GM11168 (cell line): ENCODE results near the gene RUSC1.
"Not testable (repeated sequence)": the region's sequence is repeated elsewhere in the genome, so short reads cannot be mapped to it uniquely, and the experiment has no call there.

ENCODE experiments used
- in situ Hi-C: fragments of 300-500 bp; cut with MboI; formaldehyde crosslinking; loops from one replicate; pipeline ENCODE4 v1.12.0; 2022; ENCODE audit warnings: low sequenced_read_pairs; ENCODE audit not compliant: unreplicated experiment

Gene RUSC1

GRCh38 chr1:155320661-155321617 is at the start of gene RUSC1:
TSS of gene RUSC1 (plus strand) at chr1:155320894. CDS start at chr1:155321774, 880 bp downstream.
- in situ Hi-C loops, result no loop called here

GRCh38 chr1:155272466-155273342 is 48.0 kb upstream of the RUSC1 start:
- in situ Hi-C loops, result no loop called here

- in situ Hi-C loops, result no loop called here
These were observed 47.1 kb upstream of the RUSC1 start, which contains the start of gene CLK2 for GRCh38 chr1:155273343-155274245. TSS of gene CLK2 (minus strand) at chr1:155273504. CDS start at chr1:155270977, 2,527 bp downstream.

GRCh38 chr1:155277070-155277901 is 43.4 kb upstream of the RUSC1 start, which contains the start of gene HCN3:
TSS of gene HCN3 (plus strand) at chr1:155277463. CDS start at chr1:155277591, 128 bp downstream.
- in situ Hi-C loops, result loop anchor here (5.0 kb wide), 1 partner anchor 35 kb away; no protein-coding TSS in a partner anchor

GRCh38 chr1:155277902-155278688 is 42.6 kb upstream of the RUSC1 start:
- in situ Hi-C loops, result loop anchor here (5.0 kb wide), 1 partner anchor 34 kb away; no protein-coding TSS in a partner anchor

GRCh38 chr1:155278689-155279160 is 42.0 kb upstream of the RUSC1 start:
- in situ Hi-C loops, result loop anchor here (5.0 kb wide), 1 partner anchor 34 kb away; no protein-coding TSS in a partner anchor

GRCh38 chr1:155279268-155279667 is 41.4 kb upstream of the RUSC1 start:
- in situ Hi-C loops, result loop anchor here (5.0 kb wide), 1 partner anchor 33 kb away; no protein-coding TSS in a partner anchor

GRCh38 chr1:155282488-155283091 is 38.1 kb upstream of the RUSC1 start:
- in situ Hi-C loops, result no loop called here

GRCh38 chr1:155284476-155284875 is 36.2 kb upstream of the RUSC1 start:
- in situ Hi-C loops, result no loop called here

GRCh38 chr1:155285063-155285462 is 35.6 kb upstream of the RUSC1 start:
- in situ Hi-C loops, result no loop called here

GRCh38 chr1:155285631-155286044 is 35.1 kb upstream of the RUSC1 start:
- in situ Hi-C loops, result no loop called here

GRCh38 chr1:155286544-155286943 is 34.1 kb upstream of the RUSC1 start:
- in situ Hi-C loops, result no loop called here

GRCh38 chr1:155287987-155288543 is 32.6 kb upstream of the RUSC1 start:
- in situ Hi-C loops, result no loop called here

- in situ Hi-C loops, result not testable (repeated sequence)
These were observed 29.7 kb upstream of the RUSC1 start for GRCh38 chr1:155291006-155291405.

GRCh38 chr1:155293086-155293749 is 27.5 kb upstream of the RUSC1 start:
- in situ Hi-C loops, result no loop called here

- in situ Hi-C loops, result no loop called here
These were observed 26.0 kb upstream of the RUSC1 start for GRCh38 chr1:155294520-155295182.
